GM12892 (cell line): ENCODE data around the gene DRAXIN.

Experiments used
- POLR2A ChIP-seq: IDR thresholded peaks from 2 replicates; pipeline ENCODE4 v1.6.1; 2011; ENCODE audit warnings: low read depth, low read length, control low read depth
- POLR2AphosphoS5 ChIP-seq: IDR thresholded peaks from 2 replicates; pipeline ENCODE4 v1.6.1; 2011; ENCODE audit warnings: low read depth, low read length, control low read depth

DNA sequence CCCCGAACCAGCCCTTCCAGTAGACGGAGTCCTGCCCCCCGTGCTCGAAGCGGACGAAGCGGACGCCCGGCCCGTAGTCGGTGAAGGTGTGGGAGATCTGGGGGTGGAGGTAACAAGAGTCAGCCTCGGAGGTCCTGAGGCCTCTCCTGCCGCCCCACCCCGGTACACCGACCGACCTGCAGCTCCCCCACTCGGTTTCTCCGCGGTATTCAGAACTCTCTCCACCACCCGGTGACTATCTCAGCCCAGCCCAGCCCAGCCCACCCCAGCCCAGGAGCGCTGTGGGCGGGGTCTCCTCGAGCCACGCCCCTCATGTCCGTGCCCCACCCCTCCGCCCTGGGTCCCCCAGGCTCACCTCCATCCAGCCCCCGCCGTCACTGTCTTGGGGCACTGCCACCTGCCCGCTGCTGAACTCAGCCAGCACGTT is 42.8 kb upstream of the DRAXIN start:
- TF ChIP-seq POLR2A (no peak), POLR2AphosphoS5 (no peak)
